Neural crest cell (in vitro differentiated cells): Measurements from ENCODE around the gene RFTN1. TPM values are rescaled to one million over a fixed set of nuclear protein-coding genes. Genes with fewer than 3 reads are reported as not detected.

Source experiments
- DNase-seq: peaks from one replicate; pipeline ENCODE4 v3.0.0; 2021; ENCODE audit warnings: low read depth, mixed read lengths, low spot score
- H3K27ac Mint-ChIP-seq: one replicate; pipeline ENCODE4 v1.8.0; 2021; ENCODE audit warnings: mild to moderate bottlenecking, mixed read lengths; ENCODE audit not compliant: unreplicated experiment
- H3K27me3 Mint-ChIP-seq: 2 replicates; pipeline ENCODE4 v1.8.0; 2021; ENCODE audit warnings: low read depth, mild to moderate bottlenecking, mixed read lengths
- H3K36me3 Mint-ChIP-seq: 2 replicates; pipeline ENCODE4 v1.8.0; 2021; ENCODE audit warnings: low read depth, mild to moderate bottlenecking, mixed read lengths
- H3K4me1 Mint-ChIP-seq: 2 replicates; pipeline ENCODE4 v1.8.0; 2021; ENCODE audit warnings: mixed read lengths
- H3K4me3 Mint-ChIP-seq: one replicate; pipeline ENCODE4 v1.8.0; 2021; ENCODE audit warnings: mild to moderate bottlenecking, mixed read lengths
- H3K9me3 Mint-ChIP-seq: 2 replicates; pipeline ENCODE4 v1.8.0; 2021; ENCODE audit warnings: mixed read lengths
- total RNA-seq: library from RNA; stranded (reverse); gene quantifications from 2 replicates; pipeline ENCODE4 v1.2.1, GENCODE V29; 2021
- TF ChIP-seq, protein P1 (sequence below): fragments of 200-600 bp; sonication (generic); conservative IDR thresholded peaks from 2 replicates; pipeline ENCODE4 v1.5.0; 2021; ENCODE audit warnings: antibody characterized with exemption, mild to moderate bottlenecking

RFTN1 gene
- total RNA-seq, 1 donor from 2014 or later = 2.0 TPM

DNA sequence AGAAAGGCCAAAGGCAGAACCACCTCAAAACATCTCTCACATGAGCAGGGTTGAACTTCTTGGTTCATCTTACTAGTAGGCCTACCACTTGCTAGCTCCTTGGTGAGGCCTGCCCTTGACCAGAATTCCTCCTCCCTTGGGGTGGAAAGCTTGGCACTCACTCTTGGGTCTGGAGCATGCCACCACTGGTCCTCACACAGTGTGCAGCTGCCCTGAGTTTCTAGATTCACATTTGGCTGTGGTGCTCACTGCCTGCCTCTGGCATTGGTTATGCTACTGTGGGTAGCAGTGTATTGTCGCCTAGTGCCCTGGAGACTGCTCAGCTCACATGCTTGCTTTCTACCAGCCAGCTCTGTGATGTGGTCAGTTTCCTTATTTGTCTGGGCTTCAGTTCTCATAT is 224.8 kb downstream of the RFTN1 start:
- no peaks in the 10 kb centered on the region for H3K27me3 Mint-ChIP-seq

DNA sequence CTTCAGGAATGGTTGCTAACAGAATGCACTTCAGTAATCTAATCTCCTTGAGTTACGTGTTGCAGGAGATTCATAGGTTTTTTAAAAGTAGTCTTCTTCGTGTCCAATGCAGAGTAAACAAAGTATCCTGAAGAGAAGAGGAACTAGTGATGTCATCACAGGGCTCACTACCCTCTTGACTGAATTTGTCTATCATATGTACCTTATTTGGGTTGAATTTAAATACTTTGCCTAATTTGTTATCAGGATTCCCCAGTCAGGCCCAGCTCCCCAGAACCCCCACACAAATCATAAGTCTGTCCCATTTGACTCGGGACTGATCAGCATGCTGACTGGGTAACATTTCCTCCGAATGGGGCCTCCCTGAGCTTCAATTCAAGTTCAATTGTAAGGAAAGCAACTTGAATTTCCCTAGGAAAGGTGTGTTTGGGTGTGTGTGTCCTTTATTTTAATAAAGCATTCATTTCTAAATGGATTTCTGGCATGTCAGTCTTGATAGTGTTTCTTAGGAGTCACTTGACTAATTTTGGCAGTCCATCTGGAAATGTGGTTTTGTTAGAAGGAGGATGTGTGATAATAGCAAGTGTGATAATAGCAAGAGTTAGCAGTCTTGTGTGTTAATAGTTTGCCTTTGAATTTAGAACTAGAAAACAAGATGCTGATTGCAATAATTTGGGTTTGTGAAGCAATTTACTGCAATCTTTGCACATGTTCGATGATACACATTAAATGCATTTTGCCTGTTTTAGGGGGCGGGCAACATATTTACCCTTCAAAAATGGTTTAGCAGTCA is 226.6 kb downstream of the RFTN1 start:
- Mint-ChIP-seq H3K27ac (peak overlapping the region; percentile 19), H3K36me3 (peaks cover 9% of the 10 kb centered on the region)

More for the DNA sequence above, 224.8 kb downstream of the RFTN1 start:
- no peak overlapping the region for H3K4me3 Mint-ChIP-seq
- no peak overlapping the region for H3K27ac Mint-ChIP-seq
- TF ChIP-seq, protein P1, sequence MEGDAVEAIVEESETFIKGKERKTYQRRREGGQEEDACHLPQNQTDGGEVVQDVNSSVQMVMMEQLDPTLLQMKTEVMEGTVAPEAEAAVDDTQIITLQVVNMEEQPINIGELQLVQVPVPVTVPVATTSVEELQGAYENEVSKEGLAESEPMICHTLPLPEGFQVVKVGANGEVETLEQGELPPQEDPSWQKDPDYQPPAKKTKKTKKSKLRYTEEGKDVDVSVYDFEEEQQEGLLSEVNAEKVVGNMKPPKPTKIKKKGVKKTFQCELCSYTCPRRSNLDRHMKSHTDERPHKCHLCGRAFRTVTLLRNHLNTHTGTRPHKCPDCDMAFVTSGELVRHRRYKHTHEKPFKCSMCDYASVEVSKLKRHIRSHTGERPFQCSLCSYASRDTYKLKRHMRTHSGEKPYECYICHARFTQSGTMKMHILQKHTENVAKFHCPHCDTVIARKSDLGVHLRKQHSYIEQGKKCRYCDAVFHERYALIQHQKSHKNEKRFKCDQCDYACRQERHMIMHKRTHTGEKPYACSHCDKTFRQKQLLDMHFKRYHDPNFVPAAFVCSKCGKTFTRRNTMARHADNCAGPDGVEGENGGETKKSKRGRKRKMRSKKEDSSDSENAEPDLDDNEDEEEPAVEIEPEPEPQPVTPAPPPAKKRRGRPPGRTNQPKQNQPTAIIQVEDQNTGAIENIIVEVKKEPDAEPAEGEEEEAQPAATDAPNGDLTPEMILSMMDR = no peak
- no peaks in the 10 kb centered on the region for H3K9me3 Mint-ChIP-seq
- H3K36me3 Mint-ChIP-seq = peaks cover 8% of the 10 kb centered on the region
- DNase-seq = no peak
- no peaks in the 10 kb centered on the region for H3K4me1 Mint-ChIP-seq

DNA sequence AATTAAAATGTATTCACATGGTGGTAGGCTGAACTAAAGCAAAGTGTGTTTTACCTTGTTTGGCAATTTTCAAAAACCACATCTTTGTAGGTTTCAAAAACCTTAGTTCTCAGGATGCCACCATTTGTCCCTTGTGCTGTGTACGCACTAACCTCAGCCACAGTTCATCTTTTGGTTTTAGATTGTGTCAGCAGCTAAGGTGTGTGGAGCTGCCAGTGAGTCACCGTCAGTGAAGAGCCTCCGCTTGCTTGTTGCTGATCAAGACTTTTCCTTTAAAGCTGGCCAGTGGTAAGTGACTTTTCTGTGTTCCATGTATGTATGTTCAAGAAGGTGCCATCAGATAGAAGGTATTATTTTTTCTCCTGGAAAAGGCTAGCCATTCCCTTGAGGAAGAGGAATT is 227.3 kb downstream of the RFTN1 start:
- Mint-ChIP-seq H3K9me3 (no peaks in the 10 kb centered on the region), H3K27ac (no peak overlapping the region), H3K4me1 (no peaks in the 10 kb centered on the region), H3K4me3 (no peak overlapping the region), H3K27me3 (no peaks in the 10 kb centered on the region), H3K36me3 (peaks cover 5% of the 10 kb centered on the region)
- TF ChIP-seq, protein P1 = no peak
- DNase-seq = no peak

More for the DNA sequence above, 226.6 kb downstream of the RFTN1 start:
- Mint-ChIP-seq H3K4me1 (no peaks in the 10 kb centered on the region), H3K27me3 (no peaks in the 10 kb centered on the region), H3K4me3 (no peak overlapping the region), H3K9me3 (no peaks in the 10 kb centered on the region)
- no peak for DNase-seq
- TF ChIP-seq, protein P1 = no peak

DNA sequence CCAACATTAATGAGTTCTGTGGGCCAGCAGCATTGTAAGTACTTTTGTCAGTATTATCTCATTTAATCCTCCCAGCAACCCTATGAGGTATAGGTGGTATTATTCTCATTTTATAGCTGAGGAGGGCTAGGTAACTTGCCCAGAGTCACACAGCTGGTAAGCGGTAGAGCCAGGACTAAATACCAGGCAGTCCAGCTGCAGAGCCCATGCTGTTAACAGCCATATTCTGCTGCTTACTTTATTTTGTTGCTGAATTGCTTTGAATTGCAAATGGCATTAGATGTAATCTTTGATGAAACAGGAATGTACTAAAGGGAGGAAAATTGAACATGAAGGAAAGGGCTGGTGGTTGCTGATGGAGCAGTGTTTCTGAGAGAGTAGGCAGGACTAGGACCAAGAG is 228.9 kb downstream of the RFTN1 start:
- Mint-ChIP-seq H3K4me3 (no peak overlapping the region), H3K27me3 (no peaks in the 10 kb centered on the region), H3K4me1 (no peaks in the 10 kb centered on the region), H3K27ac (peak overlapping the region; percentile 70), H3K36me3 (peaks cover 5% of the 10 kb centered on the region), H3K9me3 (no peaks in the 10 kb centered on the region)
- no peak for DNase-seq
- TF ChIP-seq, protein P1 = no peak

DNA sequence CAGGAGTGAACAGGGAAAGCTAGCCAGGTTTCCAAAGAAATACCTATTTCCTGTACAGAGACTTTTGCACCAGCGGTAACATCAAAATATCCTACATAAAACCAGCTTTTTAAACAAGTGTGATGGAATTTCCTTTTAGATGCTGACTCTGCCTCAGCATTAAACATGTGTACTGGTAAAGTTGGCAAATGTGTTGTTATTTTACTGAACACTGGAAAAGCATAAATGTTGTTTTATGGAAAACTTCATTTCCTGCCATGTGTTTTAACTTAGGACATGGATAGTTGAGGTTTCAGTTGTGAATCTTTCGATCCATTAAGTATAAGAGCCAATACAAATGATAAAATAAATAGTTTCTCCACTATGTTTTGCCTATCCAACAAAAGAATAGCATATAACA is 232.8 kb downstream of the RFTN1 start:
- TF ChIP-seq, protein P1 = no peak
- no peak overlapping the region for H3K27ac Mint-ChIP-seq
- H3K27me3 Mint-ChIP-seq = no peaks in the 10 kb centered on the region
- no peak overlapping the region for H3K4me3 Mint-ChIP-seq
- H3K36me3 Mint-ChIP-seq = peaks cover 5% of the 10 kb centered on the region
- no peak for DNase-seq
- no peaks in the 10 kb centered on the region for H3K9me3 Mint-ChIP-seq
- no peaks in the 10 kb centered on the region for H3K4me1 Mint-ChIP-seq
